OCI-LY3 (cell line): ENCODE measurements around the gene VPS13D.

Experiments
- EZH2phosphoT487 ChIP-seq: fragments of 200-600 bp; shearing (Covaris generic); IDR thresholded peaks from 2 replicates; pipeline ENCODE4 v1.6.1; 2018; ENCODE audit warnings: antibody characterized with exemption, mixed run types, low read depth
- TF ChIP-seq, protein P1 (sequence below): fragments of 200-600, 300-600 bp; sonication (generic); IDR thresholded peaks from 2 replicates; pipeline ENCODE4 v1.5.1; 2014; ENCODE audit warnings: antibody characterized with exemption, low read length, low read depth

DNA sequence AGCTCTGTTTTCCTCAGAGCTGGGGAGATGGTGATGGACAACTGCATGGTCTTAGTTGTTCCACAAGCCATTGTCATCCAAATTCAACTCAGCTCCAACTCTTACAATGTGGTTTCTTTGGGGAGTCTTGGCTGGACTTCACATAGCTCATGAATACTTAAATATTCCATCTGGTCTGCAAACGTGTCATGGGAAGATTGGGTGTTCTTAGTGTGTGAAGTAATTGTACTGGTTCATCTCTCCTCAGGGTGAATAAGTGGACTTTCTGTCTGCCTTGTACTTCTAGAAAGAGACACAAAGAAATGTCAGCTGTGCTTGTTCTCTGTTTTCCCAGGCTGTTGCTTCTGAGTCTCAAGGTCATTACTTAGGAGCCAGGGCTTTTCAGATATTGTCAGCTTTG, 106.6 kb downstream of the VPS13D start:
- TF ChIP-seq, protein P1, sequence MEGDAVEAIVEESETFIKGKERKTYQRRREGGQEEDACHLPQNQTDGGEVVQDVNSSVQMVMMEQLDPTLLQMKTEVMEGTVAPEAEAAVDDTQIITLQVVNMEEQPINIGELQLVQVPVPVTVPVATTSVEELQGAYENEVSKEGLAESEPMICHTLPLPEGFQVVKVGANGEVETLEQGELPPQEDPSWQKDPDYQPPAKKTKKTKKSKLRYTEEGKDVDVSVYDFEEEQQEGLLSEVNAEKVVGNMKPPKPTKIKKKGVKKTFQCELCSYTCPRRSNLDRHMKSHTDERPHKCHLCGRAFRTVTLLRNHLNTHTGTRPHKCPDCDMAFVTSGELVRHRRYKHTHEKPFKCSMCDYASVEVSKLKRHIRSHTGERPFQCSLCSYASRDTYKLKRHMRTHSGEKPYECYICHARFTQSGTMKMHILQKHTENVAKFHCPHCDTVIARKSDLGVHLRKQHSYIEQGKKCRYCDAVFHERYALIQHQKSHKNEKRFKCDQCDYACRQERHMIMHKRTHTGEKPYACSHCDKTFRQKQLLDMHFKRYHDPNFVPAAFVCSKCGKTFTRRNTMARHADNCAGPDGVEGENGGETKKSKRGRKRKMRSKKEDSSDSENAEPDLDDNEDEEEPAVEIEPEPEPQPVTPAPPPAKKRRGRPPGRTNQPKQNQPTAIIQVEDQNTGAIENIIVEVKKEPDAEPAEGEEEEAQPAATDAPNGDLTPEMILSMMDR: no peak
- TF ChIP-seq EZH2phosphoT487: no peak
